Upper lobe of right lung (tissue), 1 donor: ENCODE data around the gene PCDHGC4. TPM values are rescaled to one million over a fixed set of nuclear protein-coding genes. Genes with fewer than 3 reads are reported as not detected.

ENCODE experiments used
- ATAC-seq: fragments of 200-7000 bp; cut with Tn5 transposase; one replicate; pipeline ENCODE4 v1.9.1; 2020; ENCODE audit warnings: mild to moderate bottlenecking, moderate library complexity
- DNase-seq: peaks from one replicate; pipeline ENCODE4 v3.0.0-alpha.2; 2020
- H3K27ac ChIP-seq: fragments of 200-600 bp; one replicate; pipeline ENCODE4 v1.8.0; 2022
- H3K27me3 ChIP-seq: fragments of 200-600 bp; one replicate; pipeline ENCODE4 v1.8.0; 2022; ENCODE audit warnings: mild to moderate bottlenecking
- H3K36me3 ChIP-seq: fragments of 200-600 bp; one replicate; pipeline ENCODE4 v1.8.0; 2022
- H3K4me1 ChIP-seq: fragments of 200-600 bp; one replicate; pipeline ENCODE4 v1.8.0; 2022
- H3K4me3 ChIP-seq: fragments of 200-600 bp; one replicate; pipeline ENCODE4 v1.8.0; 2022; ENCODE audit warnings: mild to moderate bottlenecking
- H3K9me3 ChIP-seq: fragments of 200-600 bp; one replicate; pipeline ENCODE4 v1.8.0; 2022
- CTCF ChIP-seq: fragments of 200-600 bp; IDR thresholded peaks from one replicate; pipeline ENCODE4 v1.8.0; 2022; ENCODE audit warnings: antibody characterized with exemption
- intact Hi-C: fragments of 100-400 bp; cut with DNase I; formaldehyde crosslinking; loops from one replicate; pipeline ENCODE4 v1.11.0; 2022
- total RNA-seq: library from RNA; stranded (reverse); fragmentation: NEBNext Ultra II Directional; extraction: Animal tissue kit (Norgen Biotek cat#: 25700); gene quantifications from one replicate; pipeline ENCODE4 v1.2.1, GENCODE V29; 2021
- donor health status: DM: no; HTN: yes; CAD: no; lungs with severe emphysema.

Gene PCDHGC4
- total RNA-seq, 1 donor from 2014 or later: 1.8 TPM

GRCh38 chr5:141465351-141465750, 19.5 kb upstream of the PCDHGC4 start:
- DNase-seq: no peak
- Histone ChIP-seq H3K36me3 (no peaks in the 10 kb centered on the region), H3K4me1 (no peaks in the 10 kb centered on the region), H3K27ac (no peak overlapping the region), H3K27me3 (no peaks in the 10 kb centered on the region), H3K4me3 (no peak overlapping the region), H3K9me3 (no peaks in the 10 kb centered on the region)
- intact Hi-C loops: no loop called here
- TF ChIP-seq CTCF: no peak
- ATAC-seq: no peak

GRCh38 chr5:141475625-141476131, 9.2 kb upstream of the PCDHGC4 start, which contains the start of gene PCDHGC3:
Gene PCDHGC3, plus strand, starts transcription at chr5:141475966. Its CDS starts 151 bp downstream, at chr5:141476117.
- Histone ChIP-seq H3K27me3 (peaks cover 6% of the 10 kb centered on the region), H3K9me3 (no peaks in the 10 kb centered on the region), H3K27ac (peak within 1 kb of the TSS; percentile 81), H3K4me1 (peaks cover 20% of the 10 kb centered on the region), H3K4me3 (peak within 1 kb of the TSS; percentile 64), H3K36me3 (no peaks in the 10 kb centered on the region)
- peak; percentile 39 for TF ChIP-seq CTCF
- intact Hi-C loops: no loop called here
- ATAC-seq (peak; percentile 98), DNase-seq (peak; percentile 91)

GRCh38 chr5:141476132-141476911, 8.5 kb upstream of the PCDHGC4 start:
- peak overlapping the region; percentile 64 for H3K4me3 ChIP-seq
- H3K27me3 ChIP-seq: peaks cover 6% of the 10 kb centered on the region
- intact Hi-C loops: no loop called here
- H3K27ac ChIP-seq: peak overlapping the region; percentile 81
- H3K4me1 ChIP-seq: peaks cover 26% of the 10 kb centered on the region
- TF ChIP-seq CTCF: no peak
- H3K9me3 ChIP-seq: no peaks in the 10 kb centered on the region
- peak; percentile 52 for ATAC-seq
- DNase-seq: peak; percentile 72
- no peaks in the 10 kb centered on the region for H3K36me3 ChIP-seq

GRCh38 chr5:141477044-141477575, 7.7 kb upstream of the PCDHGC4 start:
- H3K4me3 ChIP-seq: peak overlapping the region; percentile 64
- intact Hi-C loops: no loop called here
- peak overlapping the region; percentile 81 for H3K27ac ChIP-seq
- no peaks in the 10 kb centered on the region for H3K36me3 ChIP-seq
- H3K9me3 ChIP-seq: no peaks in the 10 kb centered on the region
- H3K4me1 ChIP-seq: peaks cover 28% of the 10 kb centered on the region
- TF ChIP-seq CTCF: no peak
- DNase-seq: no peak
- peaks cover 6% of the 10 kb centered on the region for H3K27me3 ChIP-seq
- ATAC-seq: no peak

- no peak for TF ChIP-seq CTCF
- H3K36me3 ChIP-seq: no peaks in the 10 kb centered on the region
- H3K4me3 ChIP-seq: peak overlapping the region; percentile 64
- ATAC-seq (no peak), DNase-seq (no peak)
- H3K27ac ChIP-seq: peak overlapping the region; percentile 81
- H3K4me1 ChIP-seq: peaks cover 28% of the 10 kb centered on the region
- intact Hi-C loops: no loop called here
- peaks cover 6% of the 10 kb centered on the region for H3K27me3 ChIP-seq
- H3K9me3 ChIP-seq: no peaks in the 10 kb centered on the region
These were observed 7.0 kb upstream of the PCDHGC4 start for GRCh38 chr5:141477815-141478214.
